Jurkat, Clone E6-1 (cell line): ENCODE measurements around the gene PDLIM1.

Experiments used
- DNase-seq: peaks from one replicate; pipeline ENCODE4 v3.0.0-alpha.2; 2011; ENCODE audit warnings: low read depth, low spot score
- H3K4me3 ChIP-seq: 2 replicates; pipeline ENCODE4 v1.5.1; 2011; ENCODE audit warnings: mild to moderate bottlenecking, low read length, control low read depth, moderate library complexity

Gene PDLIM1

GRCh38 chr10:95291365-95292039 is 699 bp upstream of the PDLIM1 start:
- H3K4me3 ChIP-seq: peak overlapping the region; percentile 46
- DNase-seq: no peak

DNA sequence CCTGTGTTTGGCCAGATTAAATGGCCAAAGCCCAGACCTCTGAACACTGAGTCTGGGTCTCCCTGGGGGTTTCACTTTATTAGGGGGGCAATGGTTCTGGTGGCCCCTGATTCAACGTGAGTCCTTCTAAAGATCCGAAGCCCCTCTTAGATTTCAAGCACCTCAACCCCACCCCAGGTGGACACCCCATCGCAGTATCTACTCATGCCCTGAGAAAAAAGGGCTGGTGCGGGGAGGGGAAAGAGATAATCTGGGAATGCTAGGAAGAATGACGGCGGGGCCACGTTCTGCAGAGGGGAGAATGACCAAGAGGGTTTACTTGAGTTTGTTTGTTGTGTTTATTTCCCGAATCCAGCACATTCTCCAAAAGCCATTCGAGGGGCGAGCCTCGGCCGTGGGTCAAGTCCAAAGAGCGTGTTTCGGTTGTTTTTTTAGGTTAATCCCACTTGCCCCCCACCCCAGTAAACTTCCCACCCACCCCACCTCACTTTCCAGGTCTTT is 832 bp downstream of the PDLIM1 start:
- DNase-seq: no peak
- peak overlapping the region; percentile 69 for H3K4me3 ChIP-seq

DNA sequence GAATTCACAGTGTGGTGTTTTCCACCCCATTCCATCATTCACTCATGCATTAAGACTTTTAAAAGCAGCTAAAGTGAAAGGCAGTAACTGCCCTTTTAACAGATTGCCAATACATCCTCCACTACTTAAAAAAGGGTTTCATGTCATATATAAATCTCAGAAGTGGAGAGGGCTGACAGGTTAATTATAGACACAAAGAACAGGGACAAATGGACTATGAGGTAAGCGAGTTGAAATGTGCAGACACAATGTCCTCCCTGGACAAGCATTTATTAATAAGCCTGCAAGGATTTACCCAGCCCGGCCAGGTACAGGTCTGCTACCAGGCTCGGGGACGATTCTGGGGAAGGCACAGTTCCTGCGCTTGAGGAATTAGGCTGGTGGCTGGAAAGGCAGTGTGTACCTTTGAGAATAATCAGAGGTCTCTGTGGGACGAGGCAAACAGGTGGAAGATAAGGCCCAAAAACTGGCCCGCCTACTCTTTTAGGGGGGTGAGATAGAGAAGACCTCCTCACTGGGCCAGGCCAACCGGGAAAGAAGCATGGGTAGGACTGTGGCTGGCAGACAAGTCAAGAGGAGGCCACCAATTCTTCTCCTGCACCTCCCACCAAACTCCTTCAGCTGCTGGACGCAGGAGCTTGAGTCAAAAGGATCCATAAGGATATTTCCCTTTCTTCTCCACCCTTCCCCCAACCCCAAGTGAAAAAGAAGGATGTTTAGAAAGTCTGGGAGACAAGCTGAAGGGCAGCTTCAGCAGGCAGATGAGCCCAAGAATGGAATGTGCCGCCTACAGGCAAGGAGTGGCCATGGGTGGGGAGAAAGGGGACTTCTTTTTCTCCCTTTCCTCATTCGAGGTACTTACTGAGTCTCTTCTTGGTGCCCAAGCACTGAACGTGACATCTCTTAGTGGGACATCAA is 1.5 kb downstream of the PDLIM1 start:
- DNase-seq: no peak

GRCh38 chr10:95288303-95288702 is 2.5 kb downstream of the PDLIM1 start:
- DNase-seq: no peak

More for the DNA sequence above, 1.5 kb downstream of the PDLIM1 start:
- no peak overlapping the region for H3K4me3 ChIP-seq

DNA sequence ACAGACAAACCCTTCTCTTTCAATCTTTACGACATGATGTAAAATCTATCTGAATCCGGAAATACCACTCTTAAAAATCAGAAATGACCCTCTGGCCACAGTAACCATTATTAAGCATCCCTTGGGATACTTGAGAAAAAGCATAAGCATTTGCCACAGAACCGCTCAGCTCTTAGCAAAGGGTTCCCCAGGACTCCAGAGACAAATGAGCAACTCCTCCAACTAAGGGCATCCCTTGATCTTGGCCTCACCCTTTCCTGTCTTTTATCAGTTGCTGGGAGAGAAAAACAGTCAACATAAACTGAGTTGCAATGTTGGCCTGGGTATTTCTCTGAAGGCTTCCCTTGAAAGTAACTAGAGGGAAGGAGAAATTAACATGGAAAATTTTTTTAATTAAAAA is 3.5 kb downstream of the PDLIM1 start:
- no peak for DNase-seq

More at GRCh38 chr10:95288303-95288702, 2.5 kb downstream of the PDLIM1 start:
- H3K4me3 ChIP-seq: no peak overlapping the region

DNA sequence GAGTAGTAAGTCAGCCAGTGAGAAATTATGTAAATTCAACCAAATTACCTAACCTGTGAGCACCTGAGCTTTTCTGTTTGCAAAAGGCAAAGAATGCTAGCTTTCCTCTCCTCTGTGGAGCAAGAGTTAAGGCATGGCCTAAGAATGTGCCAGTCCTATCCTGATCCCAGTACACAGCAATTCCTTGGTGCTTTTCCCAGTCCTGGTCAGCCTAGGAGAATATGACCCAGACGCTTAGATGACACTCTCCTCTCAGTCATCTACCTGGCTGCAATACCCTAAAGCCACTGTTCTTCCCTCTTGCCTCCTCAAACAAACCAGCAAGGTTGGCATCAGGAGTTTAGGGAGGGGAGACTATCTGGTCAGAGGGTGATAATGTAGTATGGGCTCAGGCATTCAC is 4.1 kb downstream of the PDLIM1 start:
- H3K4me3 ChIP-seq: no peak overlapping the region
- DNase-seq: no peak

More for the DNA sequence above, 3.5 kb downstream of the PDLIM1 start:
- no peak overlapping the region for H3K4me3 ChIP-seq

DNA sequence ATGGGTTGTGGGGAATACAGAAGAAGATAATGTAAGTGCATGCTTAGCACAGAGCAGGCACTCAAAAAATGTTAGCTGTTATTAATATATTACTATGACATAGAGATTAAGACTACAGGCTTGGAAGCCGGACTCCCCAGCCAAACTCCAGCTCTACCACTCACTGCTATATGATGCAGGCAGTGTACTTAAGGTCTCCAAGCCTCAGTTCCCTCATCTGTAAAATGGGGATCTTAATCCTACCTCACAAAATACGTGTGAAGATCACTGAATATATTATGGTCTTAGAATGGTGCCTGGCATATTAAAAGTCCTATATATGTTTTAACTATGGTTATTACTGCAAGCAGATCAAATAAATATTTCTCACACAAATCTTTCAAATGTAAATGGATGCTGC is 5.2 kb downstream of the PDLIM1 start:
- no peak for DNase-seq
- no peak overlapping the region for H3K4me3 ChIP-seq

GRCh38 chr10:95284807-95285206 is 6.0 kb downstream of the PDLIM1 start:
- no peak overlapping the region for H3K4me3 ChIP-seq
- no peak for DNase-seq

- no peak overlapping the region for H3K4me3 ChIP-seq
- no peak for DNase-seq
These were observed 8.7 kb downstream of the PDLIM1 start for GRCh38 chr10:95282107-95282506.

GRCh38 chr10:95281206-95281605 is 9.6 kb downstream of the PDLIM1 start:
- no peak for DNase-seq

DNA sequence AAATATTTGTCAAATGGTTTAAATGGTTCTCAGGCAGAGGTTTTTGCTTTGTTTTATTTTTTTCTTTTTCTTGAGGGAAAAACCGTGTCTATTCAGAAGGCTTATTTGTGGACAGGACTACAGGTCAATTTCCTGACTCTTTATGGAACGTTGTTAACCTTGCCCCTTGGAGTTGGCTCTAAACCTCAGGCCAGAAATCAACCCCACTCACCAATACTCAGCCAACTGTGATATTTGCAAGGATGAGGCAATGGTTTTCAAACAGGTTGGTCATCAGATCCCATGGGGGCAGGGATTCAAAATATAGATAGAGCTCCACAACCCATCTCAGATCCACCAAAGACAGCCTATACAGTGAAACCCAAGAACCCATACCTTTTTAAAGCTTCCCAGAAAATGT is 10.2 kb downstream of the PDLIM1 start:
- DNase-seq: no peak
- H3K4me3 ChIP-seq: no peak overlapping the region

More at GRCh38 chr10:95281206-95281605, 9.6 kb downstream of the PDLIM1 start:
- no peak overlapping the region for H3K4me3 ChIP-seq

GRCh38 chr10:95279042-95279820 is 11.6 kb downstream of the PDLIM1 start:
- DNase-seq: no peak
- no peak overlapping the region for H3K4me3 ChIP-seq

GRCh38 chr10:95278061-95278988 is 12.5 kb downstream of the PDLIM1 start:
- DNase-seq: no peak
- H3K4me3 ChIP-seq: no peak overlapping the region

DNA sequence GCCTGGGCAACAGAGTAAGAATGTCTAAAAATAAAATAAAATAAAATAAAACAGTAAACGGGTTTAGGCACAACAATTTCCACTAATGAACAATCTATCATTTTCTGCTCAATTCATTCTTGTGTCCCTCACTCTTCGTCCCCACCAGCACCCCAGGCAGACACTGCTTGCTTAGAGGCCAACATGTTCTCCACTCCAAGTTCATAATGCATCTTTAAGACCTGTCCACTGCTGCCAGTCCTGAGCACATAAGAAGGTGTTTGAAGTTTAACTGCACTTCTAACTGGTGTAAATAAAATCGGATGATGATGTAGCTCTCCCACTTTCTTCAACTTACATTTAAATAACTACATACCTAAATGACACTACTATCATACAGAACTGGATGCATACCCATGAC is 13.2 kb downstream of the PDLIM1 start:
- no peak for DNase-seq
- H3K4me3 ChIP-seq: no peak overlapping the region

- DNase-seq: no peak
- no peak overlapping the region for H3K4me3 ChIP-seq
These were observed 13.6 kb downstream of the PDLIM1 start for GRCh38 chr10:95277201-95277570.

DNA sequence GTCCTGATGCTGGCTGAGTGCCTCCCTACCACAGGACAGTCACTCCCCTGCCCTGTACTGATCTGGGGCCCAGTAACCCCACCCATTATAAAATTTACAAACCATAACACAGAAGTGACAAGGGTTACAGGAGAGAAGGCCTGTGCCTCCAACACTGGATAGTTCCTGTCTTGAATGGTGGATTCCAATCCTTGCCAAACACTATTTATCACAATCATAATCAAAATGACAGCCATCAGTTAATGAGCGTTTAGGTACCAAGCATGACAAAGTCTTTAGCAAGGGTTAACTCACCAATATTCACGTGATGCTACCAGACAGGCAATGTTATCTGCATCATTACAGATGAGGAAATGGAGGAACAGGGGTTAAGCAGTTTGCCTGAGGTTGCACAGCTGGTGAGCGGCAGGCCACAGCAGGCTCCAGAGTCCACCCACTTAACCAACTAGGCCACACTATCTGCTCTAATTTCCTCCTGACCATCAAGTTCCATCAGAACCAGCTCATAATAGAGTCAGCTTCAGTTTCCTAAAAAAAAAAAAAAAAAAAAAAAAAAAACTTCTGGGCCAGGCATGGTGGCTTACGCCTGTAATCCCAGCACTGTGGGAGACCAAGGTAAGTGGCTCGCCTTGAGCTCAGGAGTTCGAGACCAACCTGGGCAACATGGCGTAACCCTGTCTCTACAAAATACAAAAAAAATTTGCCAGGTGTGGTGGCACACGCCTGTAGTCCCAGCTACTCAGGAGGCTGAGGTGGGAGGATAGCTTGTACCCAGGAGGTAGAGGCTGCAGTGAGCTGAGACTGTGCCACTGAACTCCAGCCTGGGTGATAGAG is 14.2 kb downstream of the PDLIM1 start:
- no peak overlapping the region for H3K4me3 ChIP-seq
- DNase-seq: peak; percentile 79

GRCh38 chr10:95275726-95276366 is 15.0 kb downstream of the PDLIM1 start:
- no peak for DNase-seq
- H3K4me3 ChIP-seq: no peak overlapping the region
